Activated CD8-positive, alpha-beta memory T cell treated with anti-CD3 and anti-CD28 coated beads for 36 hours (primary cell): ENCODE results near the gene GMDS. TPM values are rescaled to one million over a fixed set of nuclear protein-coding genes. Genes with fewer than 3 reads are reported as not detected.

Experiments
- CTCF ChIA-PET: fragments of 350-600 bp; sonication (Branson Sonifier 250); formaldehyde crosslinking; loops from one replicate; lab custom pipeline; 2021; ENCODE audit warnings: antibody characterized with exemption; lab: Charles Lee
- POLR2A ChIA-PET: fragments of 350-600 bp; sonication (Branson Sonifier 250); formaldehyde crosslinking; loops from one replicate; lab custom pipeline; 2021; ENCODE audit warnings: antibody characterized with exemption; lab: Charles Lee
- total RNA-seq, 2 experiments: library from RNA; stranded (reverse); gene quantifications; one replicate each; pipeline ENCODE4 v1.2.3, GENCODE V29; 2021

GMDS gene
- total RNA-seq, 2 experiments from 2014 or later, result 36.0 to 37.1 TPM

- CTCF ChIA-PET, result no interaction called here
- POLR2A ChIA-PET, result no interaction called here
Observed at GRCh38 chr6:1819007-1819406, 426.4 kb downstream of the GMDS start.

GRCh38 chr6:1817033-1817761 lies 428.2 kb downstream of the GMDS start:
- CTCF ChIA-PET, result no interaction called here
- POLR2A ChIA-PET, result no interaction called here

GRCh38 chr6:1815827-1816452 lies 429.5 kb downstream of the GMDS start:
- ChIA-PET POLR2A (no interaction called here), CTCF (no interaction called here)

GRCh38 chr6:1814279-1814678 lies 431.1 kb downstream of the GMDS start:
- ChIA-PET POLR2A (no interaction called here), CTCF (interaction anchor here (1.0 kb wide), 1 partner anchor 29 kb away, joined by 3 read pairs; no protein-coding TSS in a partner anchor)

- ChIA-PET POLR2A (no interaction called here), CTCF (interaction anchor here (0.7 kb wide), 1 partner anchor 197 kb away, joined by 5 read pairs; no protein-coding TSS in a partner anchor)
Observed at GRCh38 chr6:1812487-1812886, 432.9 kb downstream of the GMDS start.

GRCh38 chr6:1812034-1812433 lies 433.4 kb downstream of the GMDS start:
- ChIA-PET POLR2A (no interaction called here), CTCF (no interaction called here)

GRCh38 chr6:1810880-1811279 lies 434.5 kb downstream of the GMDS start:
- CTCF ChIA-PET, result interaction anchor here (0.7 kb wide), 1 partner anchor 14 kb away, joined by 3 read pairs; no protein-coding TSS in a partner anchor
- POLR2A ChIA-PET, result no interaction called here

GRCh38 chr6:1809291-1809988 lies 436.0 kb downstream of the GMDS start:
- POLR2A ChIA-PET, result no interaction called here
- CTCF ChIA-PET, result no interaction called here

GRCh38 chr6:1806935-1807334 lies 438.5 kb downstream of the GMDS start:
- ChIA-PET CTCF (no interaction called here), POLR2A (no interaction called here)

GRCh38 chr6:1802491-1803395 lies 442.7 kb downstream of the GMDS start:
- CTCF ChIA-PET, result no interaction called here
- POLR2A ChIA-PET, result no interaction called here

- ChIA-PET POLR2A (no interaction called here), CTCF (no interaction called here)
Observed at GRCh38 chr6:1801401-1801800, 444.0 kb downstream of the GMDS start.

GRCh38 chr6:1800845-1801244 lies 444.6 kb downstream of the GMDS start:
- ChIA-PET CTCF (no interaction called here), POLR2A (no interaction called here)

- CTCF ChIA-PET, result no interaction called here
Observed at GRCh38 chr6:1798965-1799325, 446.5 kb downstream of the GMDS start.

GRCh38 chr6:1798303-1798964 lies 447.0 kb downstream of the GMDS start:
- CTCF ChIA-PET, result interaction anchor here (0.6 kb wide), 1 partner anchor 46 kb away, joined by 3 read pairs; no protein-coding TSS in a partner anchor
- POLR2A ChIA-PET, result no interaction called here

More at GRCh38 chr6:1798965-1799325, 446.5 kb downstream of the GMDS start:
- POLR2A ChIA-PET, result no interaction called here

- ChIA-PET POLR2A (no interaction called here), CTCF (no interaction called here)
Observed at GRCh38 chr6:1797801-1798200, 447.6 kb downstream of the GMDS start.

GRCh38 chr6:1796706-1797529 lies 448.5 kb downstream of the GMDS start:
- ChIA-PET CTCF (interaction anchor here (0.5 to 0.8 kb wide), 2 partner anchors 10 to 14 kb away, joined by 3 to 4 read pairs; no protein-coding TSS in a partner anchor), POLR2A (no interaction called here)

- CTCF ChIA-PET, result no interaction called here
Observed at GRCh38 chr6:1795910-1796309, 449.5 kb downstream of the GMDS start.

GRCh38 chr6:1792989-1793388 lies 452.4 kb downstream of the GMDS start:
- POLR2A ChIA-PET, result no interaction called here
- CTCF ChIA-PET, result interaction anchor here (0.5 kb wide), 1 partner anchor 344 kb away, joined by 3 read pairs; no protein-coding TSS in a partner anchor

More at GRCh38 chr6:1795910-1796309, 449.5 kb downstream of the GMDS start:
- POLR2A ChIA-PET, result no interaction called here
